SJSA1 (cell line): ENCODE measurements around the gene FMN1. TPM values are rescaled to one million over a fixed set of nuclear protein-coding genes. Genes with fewer than 3 reads are reported as not detected.
A peak's percentile ranks its signal among the peaks of the same experiment; 100 is the strongest.

Source experiments
- DNase-seq, 2 experiments: peaks; one replicate each; pipeline ENCODE4 v3.0.0-alpha.2; 2015 to 2020; ENCODE audit warnings: low spot score in 2 of 2, low read depth in 1 of 2
- H3K27ac ChIP-seq: fragments of 250-450 bp; sonication (Bioruptor Pico); 2 replicates; pipeline ENCODE4 v1.5.1; 2020; ENCODE audit warnings: mild to moderate bottlenecking, moderate library complexity
- H3K27me3 ChIP-seq: fragments of 250-450 bp; sonication (Bioruptor Pico); replicated peaks from 2 replicates; pipeline ENCODE4 v1.5.1; 2020; ENCODE audit warnings: mild to moderate bottlenecking, moderate library complexity
- H3K36me3 ChIP-seq: fragments of 250-450 bp; sonication (Bioruptor Pico); 2 replicates; pipeline ENCODE4 v1.5.1; 2020; ENCODE audit warnings: mild to moderate bottlenecking
- H3K4me1 ChIP-seq: fragments of 250-450 bp; sonication (Bioruptor Pico); replicated peaks from 2 replicates; pipeline ENCODE4 v1.6.1; 2021; ENCODE audit warnings: mild to moderate bottlenecking
- H3K4me3 ChIP-seq: fragments of 250-450 bp; sonication (Bioruptor Pico); 2 replicates; pipeline ENCODE4 v1.5.1; 2020; ENCODE audit warnings: mild to moderate bottlenecking
- H3K9me3 ChIP-seq: fragments of 250-450 bp; sonication (Bioruptor Pico); replicated peaks from 2 replicates; pipeline ENCODE4 v1.5.1; 2020; ENCODE audit warnings: mild to moderate bottlenecking
- total RNA-seq: library from RNA; depleted of rRNA; stranded (reverse); fragments of >200 nt; shearing (Covaris generic); gene quantifications from 2 replicates; pipeline ENCODE4 v1.2.3, GENCODE V29; 2014

Gene FMN1
- total RNA-seq, 1 experiment from 2014 or later: 2.4 TPM

DNA sequence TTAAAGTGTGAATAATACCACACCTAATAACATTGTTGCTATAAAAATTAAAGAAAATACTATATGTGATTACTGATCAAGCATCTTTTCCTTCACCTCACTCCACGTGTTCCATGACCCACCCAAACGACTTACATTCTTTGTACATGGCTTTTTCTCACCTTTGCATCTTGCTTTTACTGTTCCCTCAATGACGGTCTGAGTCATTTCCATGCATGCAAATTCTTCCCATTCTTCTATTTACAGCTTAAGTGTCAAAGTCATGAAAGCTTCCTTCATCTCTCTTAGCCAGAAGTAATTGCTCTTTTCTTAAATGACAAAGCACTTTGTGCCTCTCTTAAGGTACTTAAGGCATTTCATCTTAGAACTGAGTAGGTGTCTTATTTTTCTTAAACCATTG, 412.7 kb downstream of the FMN1 start:
- Histone ChIP-seq H3K4me1 (peaks cover 28% of the 10 kb centered on the region), H3K9me3 (peaks cover 7% of the 10 kb centered on the region), H3K27me3 (no peaks in the 10 kb centered on the region), H3K36me3 (no peaks in the 10 kb centered on the region), H3K4me3 (no peak overlapping the region), H3K27ac (peak overlapping the region; percentile 45)
- peak in 1 of 2 experiments; percentile 56 for DNase-seq

DNA sequence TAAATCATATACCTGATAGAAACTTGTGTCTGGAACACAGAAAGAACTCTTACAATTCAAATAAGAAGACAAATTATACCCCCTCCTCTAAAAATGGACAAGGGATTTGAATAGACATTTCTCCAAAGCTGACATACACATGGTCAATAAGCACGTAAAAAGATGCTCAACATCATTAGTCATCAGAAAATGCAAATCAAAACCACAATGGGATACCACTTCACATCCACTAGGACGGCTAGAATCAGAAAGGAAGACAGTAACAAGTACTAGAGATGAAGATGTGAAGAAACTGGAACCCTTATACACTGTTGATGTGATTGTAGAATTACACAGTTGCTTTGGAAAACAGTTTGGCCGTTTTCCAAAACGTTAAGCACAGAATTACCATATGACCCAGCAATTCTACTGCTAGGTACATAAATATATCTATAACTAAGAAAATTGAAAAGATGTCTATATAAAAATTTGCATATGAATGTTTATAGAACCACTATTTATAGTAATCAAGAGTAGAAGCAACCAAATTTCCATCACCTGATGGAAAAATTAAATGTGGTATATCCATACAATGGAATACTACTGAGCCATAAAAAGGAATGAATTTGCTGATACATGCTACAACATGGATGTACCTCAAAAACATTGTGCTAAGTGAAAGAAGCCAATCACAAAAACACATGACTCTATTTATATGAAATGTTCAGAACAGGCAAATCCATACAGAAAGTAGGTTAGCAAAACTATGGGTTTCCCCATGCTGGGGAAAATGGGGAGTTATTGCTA, 415.9 kb downstream of the FMN1 start:
- Histone ChIP-seq H3K4me3 (no peak overlapping the region), H3K27me3 (no peaks in the 10 kb centered on the region), H3K36me3 (peaks cover under 1% of the 10 kb centered on the region; the same call in 1 of the 2 replicates), H3K9me3 (peaks cover 7% of the 10 kb centered on the region), H3K27ac (no peak overlapping the region), H3K4me1 (peaks cover 38% of the 10 kb centered on the region)
- DNase-seq: no peak

DNA sequence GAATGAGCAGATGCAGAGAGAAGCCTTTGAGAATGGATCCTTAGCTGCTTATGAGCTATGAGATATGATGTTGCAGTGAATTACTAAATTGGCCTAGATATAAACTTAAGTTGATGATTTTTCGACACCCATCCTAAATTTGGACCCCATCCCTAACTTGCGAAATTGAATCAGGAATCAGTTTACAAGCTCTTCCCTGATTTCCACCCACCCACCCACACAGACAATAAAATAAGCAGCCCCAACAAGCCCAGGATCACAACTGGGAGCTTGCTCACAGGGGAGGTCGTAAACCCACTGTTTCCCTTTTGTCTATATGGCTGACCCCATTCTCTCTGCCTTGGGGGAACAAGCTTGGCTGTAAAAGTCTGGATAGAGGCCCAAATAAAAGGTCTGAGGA, 419.4 kb downstream of the FMN1 start:
- no peak for DNase-seq
- H3K27me3 ChIP-seq: no peaks in the 10 kb centered on the region
- peaks cover 12% of the 10 kb centered on the region for H3K36me3 ChIP-seq
- peak overlapping the region; percentile 100 for H3K27ac ChIP-seq
- H3K4me3 ChIP-seq: no peak overlapping the region
- H3K4me1 ChIP-seq: peaks cover 34% of the 10 kb centered on the region
- peaks cover 7% of the 10 kb centered on the region for H3K9me3 ChIP-seq

DNA sequence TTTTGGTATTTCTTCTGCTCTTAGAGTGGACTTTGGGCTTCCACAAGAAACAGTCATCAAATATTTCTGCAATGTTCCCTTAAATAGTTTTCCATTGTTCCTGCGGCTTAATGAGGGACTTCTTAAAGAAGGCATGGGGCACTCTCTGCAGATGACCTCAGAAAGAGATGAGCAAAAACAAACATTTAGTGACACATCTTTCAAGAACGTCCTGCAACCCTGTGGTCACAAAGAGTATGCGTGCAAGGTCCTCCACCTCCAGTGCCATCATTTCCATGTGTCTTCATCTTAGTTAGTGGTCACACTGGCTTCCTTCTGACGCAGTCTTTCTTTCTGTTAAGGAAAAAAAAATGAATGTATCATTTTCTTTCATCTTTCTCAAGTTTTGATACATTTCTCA, 420.5 kb downstream of the FMN1 start:
- Histone ChIP-seq H3K27me3 (no peaks in the 10 kb centered on the region), H3K4me3 (no peak overlapping the region), H3K4me1 (peaks cover 32% of the 10 kb centered on the region), H3K27ac (peak overlapping the region; percentile 100), H3K36me3 (peaks cover 12% of the 10 kb centered on the region), H3K9me3 (peaks cover 6% of the 10 kb centered on the region)
- DNase-seq: peak; percentile 94 to 99

DNA sequence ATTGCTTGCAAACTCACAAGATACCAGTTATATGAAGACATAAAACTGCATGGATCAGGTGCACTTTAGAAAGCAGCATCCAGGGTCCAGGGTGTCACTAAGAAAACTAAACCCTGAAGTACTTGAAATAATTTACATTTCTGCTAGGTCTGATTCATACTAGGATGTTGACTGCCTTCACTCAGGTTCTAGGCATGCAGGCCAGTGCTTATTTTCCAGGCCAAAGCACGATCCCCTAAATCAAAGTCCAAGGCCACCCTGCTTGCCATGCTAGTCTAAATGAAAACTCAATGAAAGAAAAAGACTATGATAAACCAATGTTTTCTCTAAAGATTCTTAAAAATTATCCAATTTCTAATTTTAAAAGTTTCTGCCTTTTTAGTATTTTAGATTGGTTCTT, 427.3 kb downstream of the FMN1 start:
- Histone ChIP-seq H3K9me3 (no peaks in the 10 kb centered on the region), H3K27ac (no peak overlapping the region; the same call in 1 of the 2 replicates), H3K36me3 (0 out of 2 replicates have a peak, but pooled peaks cover under 1% of the 10 kb centered on the region), H3K4me3 (no peak overlapping the region), H3K27me3 (no peaks in the 10 kb centered on the region), H3K4me1 (peaks cover 14% of the 10 kb centered on the region)
- no peak for DNase-seq

DNA sequence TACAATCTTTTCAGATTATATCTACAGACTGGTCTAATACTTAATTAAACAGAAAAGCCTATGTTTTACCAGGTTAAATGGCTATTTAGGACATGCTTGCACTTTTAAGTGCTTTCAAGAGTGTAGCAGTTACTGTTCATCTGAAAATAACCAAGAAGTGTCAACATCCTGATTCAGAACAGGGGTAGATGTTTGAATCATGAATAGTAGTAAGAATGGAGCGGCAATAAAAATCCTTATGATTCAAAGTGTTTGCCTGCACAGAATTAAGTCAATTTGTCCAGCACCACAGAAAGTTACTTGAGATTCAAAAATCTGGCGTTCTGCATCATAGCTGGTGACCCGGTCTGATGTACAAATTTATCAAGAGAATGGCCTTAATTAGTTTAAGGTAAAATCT, 428.4 kb downstream of the FMN1 start:
- Histone ChIP-seq H3K36me3 (no peaks in the 10 kb centered on the region), H3K27me3 (no peaks in the 10 kb centered on the region), H3K4me3 (no peak overlapping the region), H3K4me1 (peaks cover 14% of the 10 kb centered on the region), H3K9me3 (no peaks in the 10 kb centered on the region), H3K27ac (no peak overlapping the region)
- DNase-seq: no peak

DNA sequence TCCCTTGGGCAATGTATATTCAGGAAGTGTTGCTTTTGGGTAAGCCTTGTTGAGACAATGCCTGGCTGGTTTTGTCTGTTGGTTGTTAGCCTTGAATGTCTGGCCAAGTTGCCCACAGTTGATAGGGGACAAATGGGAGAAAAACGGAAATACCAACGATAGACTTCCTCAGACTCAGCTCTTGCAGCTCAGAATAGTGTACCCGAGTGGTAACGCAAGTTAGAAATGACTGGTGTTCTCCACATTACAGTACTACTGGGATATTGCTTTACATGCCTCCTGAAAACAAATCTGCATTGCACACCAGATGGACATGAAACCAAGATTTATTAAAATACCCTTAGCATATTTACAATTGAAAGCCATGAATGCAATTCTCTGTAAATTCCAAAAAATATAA, 429.3 kb downstream of the FMN1 start:
- no peak overlapping the region for H3K27ac ChIP-seq
- no peaks in the 10 kb centered on the region for H3K9me3 ChIP-seq
- H3K4me1 ChIP-seq: peaks cover 14% of the 10 kb centered on the region
- H3K27me3 ChIP-seq: no peaks in the 10 kb centered on the region
- no peaks in the 10 kb centered on the region for H3K36me3 ChIP-seq
- no peak overlapping the region for H3K4me3 ChIP-seq
- DNase-seq: no peak

DNA sequence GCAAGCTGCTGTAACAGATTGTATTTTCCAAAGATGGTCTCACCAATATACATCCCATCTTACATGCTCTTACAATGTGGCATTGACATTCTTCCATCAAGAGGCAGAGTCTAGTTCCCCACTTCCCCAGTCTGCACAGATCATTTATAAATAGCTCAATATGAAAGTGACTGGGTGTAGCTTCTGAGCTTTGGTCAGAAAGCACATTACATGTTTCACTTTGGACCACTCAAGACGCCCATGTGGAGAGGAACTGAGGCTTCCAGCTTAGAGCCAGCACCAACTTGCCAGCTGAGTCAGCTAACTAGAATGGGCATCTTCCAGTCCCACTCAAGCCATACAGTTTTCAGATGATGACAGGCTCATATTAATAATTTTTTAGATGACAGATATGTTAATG, 431.2 kb downstream of the FMN1 start:
- no peak overlapping the region for H3K27ac ChIP-seq
- H3K4me3 ChIP-seq: no peak overlapping the region
- no peaks in the 10 kb centered on the region for H3K36me3 ChIP-seq
- no peak for DNase-seq
- H3K9me3 ChIP-seq: no peaks in the 10 kb centered on the region
- H3K4me1 ChIP-seq: peaks cover 14% of the 10 kb centered on the region
- H3K27me3 ChIP-seq: no peaks in the 10 kb centered on the region

DNA sequence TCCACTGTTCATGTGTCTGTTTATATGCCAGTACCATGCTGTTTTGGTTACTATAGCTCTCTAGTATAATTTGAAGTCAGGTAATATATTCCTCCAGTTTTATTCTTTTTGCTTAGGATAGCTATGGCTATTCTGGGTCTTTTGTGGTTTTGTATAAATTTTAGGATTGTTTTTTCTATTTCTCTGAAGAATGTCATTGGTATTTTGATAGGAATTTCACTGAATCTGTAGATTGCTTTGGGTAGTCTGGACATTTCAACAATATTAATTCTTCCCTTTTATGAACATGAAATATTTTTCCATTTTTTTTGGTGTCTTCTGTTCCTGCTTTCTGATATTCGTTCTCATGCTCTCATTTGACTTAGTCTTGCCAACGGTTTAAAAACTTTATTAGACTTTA, 437.1 kb downstream of the FMN1 start:
- no peak overlapping the region for H3K4me3 ChIP-seq
- H3K9me3 ChIP-seq: no peaks in the 10 kb centered on the region
- H3K36me3 ChIP-seq: no peaks in the 10 kb centered on the region
- no peak overlapping the region for H3K27ac ChIP-seq
- no peaks in the 10 kb centered on the region for H3K27me3 ChIP-seq
- no peak for DNase-seq
- H3K4me1 ChIP-seq: no peaks in the 10 kb centered on the region

DNA sequence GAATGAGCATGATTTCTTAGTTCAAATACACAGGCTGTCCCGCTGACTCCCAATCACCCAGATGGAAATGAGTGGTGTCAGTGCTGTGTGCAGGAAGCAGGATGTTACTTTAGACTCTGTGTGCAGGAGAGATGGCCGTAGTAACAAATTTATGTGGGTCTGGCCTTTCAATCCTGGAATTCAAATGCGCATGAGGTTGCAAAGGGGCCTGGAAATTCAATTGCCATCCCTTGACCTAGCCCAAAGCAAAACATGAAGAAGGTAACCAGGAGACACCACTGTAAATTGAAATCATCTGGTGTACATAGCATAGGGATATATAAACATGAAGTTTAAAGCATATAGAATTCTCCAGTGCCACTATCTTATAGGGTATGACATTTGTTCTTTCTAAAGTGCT, 443.5 kb downstream of the FMN1 start:
- no peaks in the 10 kb centered on the region for H3K27me3 ChIP-seq
- no peaks in the 10 kb centered on the region for H3K4me1 ChIP-seq
- DNase-seq: no peak
- H3K36me3 ChIP-seq: no peaks in the 10 kb centered on the region
- H3K9me3 ChIP-seq: no peaks in the 10 kb centered on the region
- no peak overlapping the region for H3K27ac ChIP-seq
- no peak overlapping the region for H3K4me3 ChIP-seq

DNA sequence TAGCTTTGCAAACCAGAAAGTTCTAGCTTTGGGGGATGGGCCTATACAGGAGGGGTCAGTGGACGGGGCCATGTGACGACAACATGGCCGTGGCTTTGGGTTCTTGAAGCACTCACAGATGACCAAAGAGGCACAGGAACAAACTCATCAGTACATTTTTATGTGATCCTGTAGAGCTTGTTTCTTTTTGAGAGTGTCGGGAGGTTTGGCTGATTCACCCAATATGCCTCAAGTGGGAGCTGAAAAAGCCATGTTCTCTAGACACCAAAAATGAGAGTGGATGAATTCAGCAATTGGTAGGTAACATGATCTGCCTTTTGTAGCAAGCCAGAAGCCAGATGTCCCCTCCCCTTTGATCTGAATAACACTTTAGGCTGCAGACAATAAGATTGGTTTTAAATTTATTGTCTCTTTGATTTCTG, 446.6 kb downstream of the FMN1 start:
- no peak overlapping the region for H3K27ac ChIP-seq
- no peaks in the 10 kb centered on the region for H3K4me1 ChIP-seq
- no peak for DNase-seq
- H3K9me3 ChIP-seq: no peaks in the 10 kb centered on the region
- no peaks in the 10 kb centered on the region for H3K27me3 ChIP-seq
- no peak overlapping the region for H3K4me3 ChIP-seq
- no peaks in the 10 kb centered on the region for H3K36me3 ChIP-seq

DNA sequence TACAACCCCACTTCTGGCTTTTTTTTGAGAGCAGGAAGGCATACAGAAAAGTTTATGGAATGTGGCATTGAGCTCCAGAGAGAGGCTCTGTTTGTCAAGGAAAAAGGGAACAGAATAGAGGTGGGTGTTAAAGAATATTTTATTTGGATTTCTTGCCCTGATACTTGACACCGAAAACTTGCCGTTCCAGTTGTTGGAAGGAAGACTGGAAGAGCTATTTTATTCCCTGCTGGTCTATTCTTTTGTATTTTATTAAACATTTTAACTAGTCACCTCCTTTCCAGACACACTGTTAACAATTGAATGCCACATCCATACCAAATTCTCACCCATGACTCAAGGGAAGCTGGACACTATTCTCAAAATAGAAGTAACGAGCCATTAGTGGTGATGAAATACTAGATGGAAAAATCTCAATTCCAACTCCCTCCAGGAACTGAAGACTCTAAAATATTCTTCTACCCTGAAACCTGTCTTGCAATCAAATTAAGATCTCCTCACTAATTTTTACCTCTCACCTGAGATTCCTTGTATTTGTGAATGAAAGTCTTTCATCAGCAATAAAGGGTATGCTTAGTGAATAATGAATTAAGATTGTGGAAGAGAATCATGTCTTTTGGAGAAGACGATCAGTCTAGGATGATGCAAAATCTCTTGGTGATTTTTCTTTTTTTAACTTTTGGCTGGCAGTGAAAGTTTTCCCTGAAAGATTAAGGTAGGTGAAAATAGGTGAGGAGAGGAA, 448.2 kb downstream of the FMN1 start:
- no peaks in the 10 kb centered on the region for H3K9me3 ChIP-seq
- H3K27me3 ChIP-seq: no peaks in the 10 kb centered on the region
- no peaks in the 10 kb centered on the region for H3K4me1 ChIP-seq
- no peak overlapping the region for H3K4me3 ChIP-seq
- no peaks in the 10 kb centered on the region for H3K36me3 ChIP-seq
- DNase-seq: no peak
- no peak overlapping the region for H3K27ac ChIP-seq

DNA sequence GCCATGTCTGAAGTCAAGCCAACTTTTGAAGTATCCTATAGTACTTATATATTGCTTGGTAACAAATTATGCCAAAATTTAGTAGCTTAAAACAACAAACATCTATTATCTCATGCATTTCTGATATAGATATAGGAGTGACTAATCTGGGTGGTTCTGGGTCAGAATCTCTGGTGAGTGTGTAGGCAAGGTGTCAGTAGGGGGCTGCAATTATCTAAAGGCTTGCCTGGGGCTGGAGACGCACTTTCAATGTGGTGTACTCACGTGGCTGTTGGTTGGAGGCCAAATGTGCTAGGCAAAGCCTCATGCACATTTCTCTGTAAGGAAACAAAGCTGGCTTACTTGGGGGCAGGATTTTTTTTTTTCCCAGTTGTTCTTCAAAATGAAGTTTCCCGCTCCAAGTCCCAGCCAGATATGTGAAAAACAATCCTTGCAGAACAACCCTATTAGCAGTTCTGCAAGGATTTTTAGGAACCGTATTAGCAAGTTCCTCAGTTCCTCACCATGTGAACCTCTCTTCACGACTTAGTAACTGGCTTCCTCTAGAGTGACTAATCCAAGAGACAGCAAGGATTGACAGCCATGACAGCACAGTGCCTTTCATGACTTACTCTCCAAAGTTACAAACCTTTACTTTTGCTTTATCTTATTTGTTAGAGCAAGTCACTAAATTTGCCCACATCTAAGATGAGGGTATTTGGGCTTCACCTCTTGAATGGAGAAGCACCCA, 450.9 kb downstream of the FMN1 start:
- Histone ChIP-seq H3K27ac (no peak overlapping the region), H3K9me3 (no peaks in the 10 kb centered on the region), H3K27me3 (no peaks in the 10 kb centered on the region), H3K4me1 (no peaks in the 10 kb centered on the region), H3K4me3 (no peak overlapping the region), H3K36me3 (no peaks in the 10 kb centered on the region)
- DNase-seq: no peak
